T-cell (primary cell): ENCODE data around the gene HPSE. TPM values are rescaled to one million over a fixed set of nuclear protein-coding genes. Genes with fewer than 3 reads are reported as not detected.

ENCODE experiments used
- ATAC-seq, 4 experiments: fragments of 200-7000 bp in 3 of 4; fragments of 150-1000 bp in 1 of 4; cut with Tn5 transposase; replicated peaks in 1 of 4; 1 replicate in 3 of 4; 2 replicates in 1 of 4; pipeline ENCODE4 v1.10.0; 2021; ENCODE audit warnings: moderate library complexity in 3 of 4, mild to moderate bottlenecking in 2 of 4, moderate number of reproducible peaks in 1 of 4
- CTCF ChIA-PET, 2 donors: fragments of 300-600 bp; sonication (Branson Sonifier 250); formaldehyde crosslinking; loops; one replicate each; lab custom pipeline; 2022; ENCODE audit warnings: antibody characterized with exemption in 2 of 2; lab: Charles Lee
- POLR2A ChIA-PET, 2 donors: fragments of 300-600 bp; sonication (Branson Sonifier 250); formaldehyde crosslinking; loops; one replicate each; lab custom pipeline; 2022; ENCODE audit warnings: antibody characterized with exemption in 2 of 2; lab: Charles Lee
- DNase-seq, 35 experiments: peaks; one replicate each; pipeline versions ENCODE4 v3.0.0 to v3.0.0-alpha.2; 2013 to 2023
- H3K27ac ChIP-seq: one replicate; pipeline ENCODE4 v1.5.1; 2013; ENCODE audit warnings: low read length
- H3K27me3 ChIP-seq, 2 experiments: replicated peaks in 1 of 2; 1 replicate in 1 of 2; 2 replicates in 1 of 2; pipeline versions ENCODE4 v1.6.1 to v1.7.0; 2013; ENCODE audit warnings: low read length in 1 of 2, mixed read lengths in 1 of 2; ENCODE audit not compliant: control insufficient read depth in 2 of 2, insufficient read depth in 2 of 2; ENCODE audit errors: extremely low read depth in 1 of 2
- H3K36me3 ChIP-seq, 2 donors: 1 replicate in 1 of 2; 2 replicates in 1 of 2; pipeline versions ENCODE4 v1.6.1 to v1.7.0; 2013; ENCODE audit warnings: low read length in 1 of 2; ENCODE audit not compliant: control insufficient read depth in 2 of 2, insufficient read depth in 1 of 2; ENCODE audit errors: extremely low read depth in 1 of 2
- H3K4me1 ChIP-seq, 2 experiments: 1 replicate in 1 of 2; 2 replicates in 1 of 2; pipeline versions ENCODE4 v1.6.1 to v1.7.0; 2013; ENCODE audit warnings: low read length in 2 of 2, mixed read lengths in 1 of 2; ENCODE audit not compliant: insufficient read depth in 2 of 2, control insufficient read depth in 1 of 2; ENCODE audit errors: extremely low read depth in 1 of 2
- H3K4me3 ChIP-seq, 2 donors: 1 replicate in 1 of 2; 2 replicates in 1 of 2; pipeline versions ENCODE4 v1.5.1 to v1.7.0; 2013; ENCODE audit warnings: mild to moderate bottlenecking in 2 of 2, low read length in 1 of 2, moderate library complexity in 1 of 2; ENCODE audit not compliant: control insufficient read depth in 1 of 2; ENCODE audit errors: extremely low read depth in 1 of 2
- H3K9me3 ChIP-seq: 2 replicates; pipeline ENCODE4 v1.7.0; 2013
- H3K27ac Mint-ChIP-seq, 2 donors: one replicate each; pipeline ENCODE4 v1.8.0; 2020 to 2021; ENCODE audit warnings: mild to moderate bottlenecking in 2 of 2, mixed read lengths in 2 of 2
- H3K27me3 Mint-ChIP-seq, 2 donors: one replicate each; pipeline ENCODE4 v1.8.0; 2021 to 2022; ENCODE audit warnings: mixed read lengths in 2 of 2
- H3K36me3 Mint-ChIP-seq: one replicate; pipeline ENCODE4 v1.8.0; 2021; ENCODE audit warnings: mixed read lengths
- H3K4me1 Mint-ChIP-seq, 3 donors: one replicate each; pipeline ENCODE4 v1.8.0; 2020 to 2022; ENCODE audit warnings: mixed read lengths in 3 of 3, mild to moderate bottlenecking in 1 of 3
- H3K4me3 Mint-ChIP-seq, 3 donors: one replicate each; pipeline ENCODE4 v1.8.0; 2020 to 2022; ENCODE audit warnings: mild to moderate bottlenecking in 3 of 3, mixed read lengths in 3 of 3, moderate library complexity in 3 of 3
- H3K9me3 Mint-ChIP-seq, 3 donors: one replicate each; pipeline ENCODE4 v1.8.0; 2020 to 2022; ENCODE audit warnings: mixed read lengths in 3 of 3
- WGBS: methylation state at CpG from one replicate; pipeline ENCODE4 v1.1.5; 2013; ENCODE audit warnings: missing lambda C conversion rate; ENCODE audit not compliant: insufficient coverage; 5-methylcytosine and 5-hydroxymethylcytosine counted together
- total RNA-seq, 35 experiments: library from RNA in 6 of 35; stranded (reverse) in 6 of 35; fragments of 120-200 nt in 1 of 35; gene quantifications; one replicate each; pipeline versions ENCODE4 v1.2.1 to v1.2.4 and lab custom pipeline; 2013 to 2026

Gene HPSE
- total RNA-seq, 5 donors from 2014 or later (not counting 1 experiment from before 2014, with no cell fraction given): 4.5 to 7.2 (median 6.1) TPM

- Mint-ChIP-seq H3K27me3 (no peaks in the 10 kb centered on the region), H3K9me3 (no peaks in the 10 kb centered on the region), H3K27ac (no peak overlapping the region), H3K36me3 (peaks cover 19% of the 10 kb centered on the region), H3K4me1 (peaks cover 10 to 24% (median 16%) of the 10 kb centered on the region in 3 donors), H3K4me3 (no peak overlapping the region)
- over 99% methylated on average over 7 of the region's 7 CpGs for WGBS
- ChIA-PET POLR2A (no interaction called here), CTCF (no interaction called here)
- Histone ChIP-seq H3K27me3 (no peaks in the 10 kb centered on the region), H3K4me1 (peaks cover 3 to 6% of the 10 kb centered on the region in 2 experiments), H3K4me3 (no peak overlapping the region), H3K36me3 (peaks cover 5 to 6% of the 10 kb centered on the region in 2 donors), H3K27ac (no peak overlapping the region), H3K9me3 (no peaks in the 10 kb centered on the region)
- no peak for ATAC-seq
- DNase-seq: no peak
Observed at GRCh38 chr4:83257811-83258210, 76.8 kb downstream of the HPSE start.

- no peak overlapping the region for H3K27ac Mint-ChIP-seq
- Histone ChIP-seq H3K27ac (no peak overlapping the region), H3K27me3 (no peaks in the 10 kb centered on the region), H3K4me1 (peaks cover 16 to 19% of the 10 kb centered on the region in 2 experiments), H3K9me3 (no peaks in the 10 kb centered on the region), H3K4me3 (no peak overlapping the region), H3K36me3 (no peaks in the 10 kb centered on the region)
- H3K27me3 Mint-ChIP-seq: no peaks in the 10 kb centered on the region
- WGBS: no CpG with 5 or more reads among the region's 1 CpG
- CTCF ChIA-PET: no interaction called here
- no peaks in the 10 kb centered on the region for H3K9me3 Mint-ChIP-seq
- ATAC-seq: no peak
- H3K4me3 Mint-ChIP-seq: no peak overlapping the region
- peaks cover 12% of the 10 kb centered on the region for H3K36me3 Mint-ChIP-seq
- DNase-seq: no peak
- POLR2A ChIA-PET: no interaction called here
- peaks cover 30 to 45% (median 38%) of the 10 kb centered on the region in 3 donors for H3K4me1 Mint-ChIP-seq
Observed at GRCh38 chr4:83255584-83255983, 79.1 kb downstream of the HPSE start.

GRCh38 chr4:83252782-83253405, 81.8 kb downstream of the HPSE start:
- CTCF ChIA-PET: interaction anchor here (0.5 to 4.1 kb wide), 21 partner anchors 28 to 194 kb away, joined by 3 to 54 read pairs (median 5); partner anchors contain the start of genes COQ2 (in 1 of the 2) and PLAC8 (in 1 of the 2)
- WGBS: no CpG with 5 or more reads among the region's 7 CpGs
- H3K27ac Mint-ChIP-seq: peak overlapping the region; percentile 65 to 71
- POLR2A ChIA-PET: interaction anchor here (0.6 to 0.7 kb wide), 3 partner anchors 12 to 161 kb away, joined by 3 to 7 read pairs (median 4); no protein-coding TSS in a partner anchor
- peak overlapping the region in 1 of 3 donors; percentile 8 for H3K4me3 Mint-ChIP-seq
- Histone ChIP-seq H3K36me3 (no peaks in the 10 kb centered on the region), H3K27me3 (no peaks in the 10 kb centered on the region), H3K9me3 (no peaks in the 10 kb centered on the region), H3K4me1 (peaks cover 12 to 19% of the 10 kb centered on the region in 2 experiments), H3K4me3 (no peak overlapping the region), H3K27ac (no peak overlapping the region)
- peaks cover 22 to 30% (median 29%) of the 10 kb centered on the region in 3 donors for H3K4me1 Mint-ChIP-seq
- H3K9me3 Mint-ChIP-seq: no peaks in the 10 kb centered on the region
- H3K27me3 Mint-ChIP-seq: no peaks in the 10 kb centered on the region
- DNase-seq (peak; percentile 38 to 88 (median 72)), ATAC-seq (peak; percentile 75 to 94 (median 88))
- H3K36me3 Mint-ChIP-seq: peaks cover 4% of the 10 kb centered on the region

- Mint-ChIP-seq H3K9me3 (no peaks in the 10 kb centered on the region), H3K27me3 (no peaks in the 10 kb centered on the region), H3K4me1 (peaks cover 22 to 31% (median 29%) of the 10 kb centered on the region in 3 donors), H3K4me3 (peak overlapping the region in 1 of 3 donors; percentile 10), H3K36me3 (no peaks in the 10 kb centered on the region), H3K27ac (peak overlapping the region in 1 of 2 donors; percentile 46)
- H3K9me3 ChIP-seq: no peaks in the 10 kb centered on the region
- no peaks in the 10 kb centered on the region for H3K27me3 ChIP-seq
- ChIA-PET POLR2A (interaction anchor here (0.6 to 1.2 kb wide), 6 partner anchors 14 to 265 kb away, joined by 3 to 9 read pairs (median 4); no protein-coding TSS in a partner anchor), CTCF (interaction anchor here (0.5 to 4.1 kb wide), 30 partner anchors 9 to 837 kb away, joined by 3 to 54 read pairs (median 4); partner anchors contain the start of genes COQ2 (in 1 of the 2), HELQ (in 1 of the 2), MRPS18C (in 1 of the 2) and PLAC8 (in 1 of the 2))
- H3K4me1 ChIP-seq: peaks cover 12 to 19% of the 10 kb centered on the region in 2 experiments
- ATAC-seq: no peak
- no peak for DNase-seq
- WGBS: 60% methylated on average over 1 of the region's 2 CpGs
- H3K36me3 ChIP-seq: no peaks in the 10 kb centered on the region
- no peak overlapping the region for H3K27ac ChIP-seq
- no peak overlapping the region for H3K4me3 ChIP-seq
Observed at GRCh38 chr4:83251447-83251830, 83.2 kb downstream of the HPSE start.

GRCh38 chr4:83250687-83251446, 83.8 kb downstream of the HPSE start:
- WGBS: 100% methylated on average over 4 of the region's 7 CpGs
- no peak for DNase-seq
- Mint-ChIP-seq H3K27me3 (no peaks in the 10 kb centered on the region), H3K4me1 (peaks cover 22 to 35% (median 29%) of the 10 kb centered on the region in 3 donors), H3K27ac (no peak overlapping the region), H3K36me3 (no peaks in the 10 kb centered on the region), H3K9me3 (no peaks in the 10 kb centered on the region), H3K4me3 (no peak overlapping the region)
- Histone ChIP-seq H3K4me3 (no peak overlapping the region), H3K4me1 (peaks cover 12 to 19% of the 10 kb centered on the region in 2 experiments), H3K27me3 (no peaks in the 10 kb centered on the region), H3K27ac (no peak overlapping the region), H3K9me3 (no peaks in the 10 kb centered on the region), H3K36me3 (no peaks in the 10 kb centered on the region)
- ChIA-PET POLR2A (interaction anchor here (0.5 to 1.2 kb wide), 7 partner anchors 15 to 264 kb away, joined by 3 to 9 read pairs (median 4); no protein-coding TSS in a partner anchor), CTCF (interaction anchor here (0.5 to 4.1 kb wide), 30 partner anchors 9 to 836 kb away, joined by 3 to 54 read pairs (median 4); partner anchors contain the start of genes COQ2 (in 1 of the 2), HELQ (in 1 of the 2), MRPS18C (in 1 of the 2) and PLAC8 (in 1 of the 2))
- ATAC-seq: no peak

- no peaks in the 10 kb centered on the region for H3K27me3 Mint-ChIP-seq
- Histone ChIP-seq H3K27ac (no peak overlapping the region), H3K36me3 (no peaks in the 10 kb centered on the region), H3K4me3 (no peak overlapping the region), H3K9me3 (no peaks in the 10 kb centered on the region), H3K4me1 (peaks cover 12 to 19% of the 10 kb centered on the region in 2 experiments), H3K27me3 (no peaks in the 10 kb centered on the region)
- H3K4me1 Mint-ChIP-seq: peaks cover 22 to 42% (median 30%) of the 10 kb centered on the region in 3 donors
- H3K36me3 Mint-ChIP-seq: peaks cover 2% of the 10 kb centered on the region
- ATAC-seq (no peak), DNase-seq (no peak)
- no peak overlapping the region for H3K27ac Mint-ChIP-seq
- no peaks in the 10 kb centered on the region for H3K9me3 Mint-ChIP-seq
- POLR2A ChIA-PET: no interaction called here
- WGBS: 100% methylated on average over 5 of the region's 5 CpGs
- CTCF ChIA-PET: no interaction called here
- no peak overlapping the region for H3K4me3 Mint-ChIP-seq
Observed at GRCh38 chr4:83248486-83248885, 86.2 kb downstream of the HPSE start.
